ENCODE data around the gene SAT2. TPM values are rescaled to one million over a fixed set of nuclear protein-coding genes. Genes with fewer than 3 reads are reported as not detected.

SAT2 gene
- total RNA-seq, 1 experiment from 2014 or later = 45.5 TPM

GRCh38 chr17:7579001-7579833 lies 48.4 kb downstream of the SAT2 start, which contains the start of gene CD68:
Gene CD68, plus strand, starts transcription at chr17:7579638. Its CDS starts 40 bp downstream, at chr17:7579678.
- peak; percentile 83 for DNase-seq

GRCh38 chr17:7577327-7578199 lies 50.1 kb downstream of the SAT2 start:
- Histone ChIP-seq H3K36me3 (replicated peaks; ENCODE audit: control insufficient read depth, insufficient read depth, low read length) (peaks cover 45% of the 10 kb centered on the region), H3K27me3 (ENCODE audit: control insufficient read depth, insufficient read depth, low read length) (no peaks in the 10 kb centered on the region), H3K4me3 (ENCODE audit: insufficient read depth, low read depth, low read length) (no peak overlapping the region)
- DNase-seq = no peak

More at GRCh38 chr17:7579001-7579833, 48.4 kb downstream of the SAT2 start, which contains the start of gene CD68:
- Histone ChIP-seq H3K4me3 (ENCODE audit: insufficient read depth, low read depth, low read length) (no peak within 1 kb of the TSS), H3K27me3 (ENCODE audit: control insufficient read depth, insufficient read depth, low read length) (no peaks in the 10 kb centered on the region), H3K36me3 (replicated peaks; ENCODE audit: control insufficient read depth, insufficient read depth, low read length) (peaks cover 42% of the 10 kb centered on the region)

GRCh38 chr17:7576432-7576937 lies 51.1 kb downstream of the SAT2 start:
- Histone ChIP-seq H3K4me3 (ENCODE audit: insufficient read depth, low read depth, low read length) (no peak overlapping the region), H3K36me3 (replicated peaks; ENCODE audit: control insufficient read depth, insufficient read depth, low read length) (peaks cover 43% of the 10 kb centered on the region), H3K27me3 (ENCODE audit: control insufficient read depth, insufficient read depth, low read length) (no peaks in the 10 kb centered on the region)
- no peak for DNase-seq

Other genes starting within 250 kb of the SAT2 start
- 7.0 and 8.9 TPM in 2 replicates for gene TNK1, start 246.7 kb downstream of the SAT2 start, total RNA-seq (2014; rRNA removed; shearing (Covaris generic))
- gene PLSCR3, start 233.3 kb downstream of the SAT2 start, total RNA-seq (2014; rRNA removed; shearing (Covaris generic)) = 26.5 and 27.8 TPM in 2 replicates
- gene TMEM256, start 223.7 kb downstream of the SAT2 start, total RNA-seq (2014; rRNA removed; shearing (Covaris generic)) = 280 and 385 TPM in 2 replicates
- gene NLGN2, start 220.0 kb downstream of the SAT2 start, total RNA-seq (2014; rRNA removed; shearing (Covaris generic)) = 11.6 and 15.7 TPM in 2 replicates
- not detected in 2 replicates for gene SPEM1, start 207.5 kb downstream of the SAT2 start, total RNA-seq (2014; rRNA removed; shearing (Covaris generic))
- gene SPEM2, start 202.2 kb downstream of the SAT2 start, total RNA-seq (2014; rRNA removed; shearing (Covaris generic)) = not detected in 2 replicates
- not detected in 2 replicates for gene SPEM3, start 199.0 kb downstream of the SAT2 start, total RNA-seq (2014; rRNA removed; shearing (Covaris generic))
- 14.5 and 15.8 TPM in 2 replicates for gene TMEM102, start 192.4 kb downstream of the SAT2 start, total RNA-seq (2014; rRNA removed; shearing (Covaris generic))
- gene FGF11, start 188.3 kb downstream of the SAT2 start, total RNA-seq (2014; rRNA removed; shearing (Covaris generic)) = 12.5 and 20.7 TPM in 2 replicates
- gene CHRNB1, start 182.8 kb downstream of the SAT2 start, total RNA-seq (2014; rRNA removed; shearing (Covaris generic)) = 6.6 and 6.8 TPM in 2 replicates
- gene ZBTB4, start 148.2 kb downstream of the SAT2 start, total RNA-seq (2014; rRNA removed; shearing (Covaris generic)) = 9.0 and 10.4 TPM in 2 replicates
- gene SLC35G6, start 146.4 kb downstream of the SAT2 start, total RNA-seq (2014; rRNA removed; shearing (Covaris generic)) = not detected in 2 replicates
- 46.1 and 48.6 TPM in 2 replicates for gene POLR2A, start 143.5 kb downstream of the SAT2 start, total RNA-seq (2014; rRNA removed; shearing (Covaris generic))
- 6.2 and 9.6 TPM in 2 replicates for gene TNFSF12, start 78.8 kb downstream of the SAT2 start, total RNA-seq (2014; rRNA removed; shearing (Covaris generic))
- 0.94 and 1.7 TPM in 2 replicates for gene TNFSF13, start 69.1 kb downstream of the SAT2 start, total RNA-seq (2014; rRNA removed; shearing (Covaris generic))
- gene SENP3, start 65.9 kb downstream of the SAT2 start, total RNA-seq (2014; rRNA removed; shearing (Covaris generic)) = 137 and 203 TPM in 2 replicates
- gene CD68, start 48.2 kb downstream of the SAT2 start, total RNA-seq (2014; rRNA removed; shearing (Covaris generic)) = 0.22 and 0.55 TPM in 2 replicates
- 111 and 146 TPM in 2 replicates for gene MPDU1, start 44.0 kb downstream of the SAT2 start, total RNA-seq (2014; rRNA removed; shearing (Covaris generic))
- 33.8 and 44.0 TPM in 2 replicates for gene SOX15, start 37.7 kb downstream of the SAT2 start, total RNA-seq (2014; rRNA removed; shearing (Covaris generic))
- 49.0 and 52.0 TPM in 2 replicates for gene FXR2, start 12.9 kb downstream of the SAT2 start, total RNA-seq (2014; rRNA removed; shearing (Covaris generic))
- gene SHBG, start 2.3 kb upstream of the SAT2 start, total RNA-seq (2014; rRNA removed; shearing (Covaris generic)) = 0.35 and 1.5 TPM in 2 replicates
- gene ATP1B2, start 23.1 kb upstream of the SAT2 start, total RNA-seq (2014; rRNA removed; shearing (Covaris generic)) = 1.6 and 7.0 TPM in 2 replicates
- gene TP53, start 59.7 kb upstream of the SAT2 start, total RNA-seq (2014; rRNA removed; shearing (Covaris generic)) = 97.5 and 99.4 TPM in 2 replicates
- gene WRAP53, start 60.7 kb upstream of the SAT2 start, total RNA-seq (2014; rRNA removed; shearing (Covaris generic)) = 32.9 and 41.3 TPM in 2 replicates
- 6.0 and 6.4 TPM in 2 replicates for gene EFNB3, start 77.4 kb upstream of the SAT2 start, total RNA-seq (2014; rRNA removed; shearing (Covaris generic))
- gene DNAH2, start 89.9 kb upstream of the SAT2 start, total RNA-seq (2014; rRNA removed; shearing (Covaris generic)) = 0.11 and 0.24 TPM in 2 replicates
- gene KDM6B, start 206.4 kb upstream of the SAT2 start, total RNA-seq (2014; rRNA removed; shearing (Covaris generic)) = 1.1 and 1.6 TPM in 2 replicates
- gene TMEM88, start 227.2 kb upstream of the SAT2 start, total RNA-seq (2014; rRNA removed; shearing (Covaris generic)) = 7.2 and 27.0 TPM in 2 replicates
- gene NAA38, start 229.7 kb upstream of the SAT2 start, total RNA-seq (2014; rRNA removed; shearing (Covaris generic)) = 59.0 and 81.9 TPM in 2 replicates
- gene CYB5D1, start 230.2 kb upstream of the SAT2 start, total RNA-seq (2014; rRNA removed; shearing (Covaris generic)) = 10.2 and 10.3 TPM in 2 replicates